AG04450 (cell line): ENCODE results near the gene TNP1. TPM values are rescaled to one million over a fixed set of nuclear protein-coding genes. Genes with fewer than 3 reads are reported as not detected.

ENCODE experiments used
- CTCF ChIA-PET: fragments of 300-600, 350-600 bp; formaldehyde crosslinking; extraction: SDS; loops from one replicate; lab custom pipeline; 2022; ENCODE audit warnings: antibody characterized with exemption, inconsistent platforms; lab: Charles Lee
- POLR2A ChIA-PET: fragments of 350-600 bp; formaldehyde crosslinking; extraction: SDS; loops from one replicate; lab custom pipeline; 2021; ENCODE audit warnings: antibody characterized with exemption, inconsistent platforms; lab: Yijun Ruan, JAX
- DNase-seq: peaks from one replicate; pipeline ENCODE4 v3.0.0-alpha.2; 2011; ENCODE audit warnings: low read depth, low spot score
- H3K27ac ChIP-seq: one replicate; pipeline ENCODE4 v1.5.1; 2012; ENCODE audit warnings: low read depth, low read length, control low read depth
- H3K27me3 ChIP-seq: one replicate; pipeline ENCODE4 v1.6.0; 2012; ENCODE audit warnings: low read length; ENCODE audit not compliant: control insufficient read depth, insufficient read depth
- H3K4me3 ChIP-seq: 2 replicates; pipeline ENCODE4 v1.5.1; 2011; ENCODE audit warnings: mild to moderate bottlenecking, low read depth, low read length, control low read depth
- H3K9me3 ChIP-seq: 2 replicates; pipeline ENCODE4 v1.5.1; 2012; ENCODE audit warnings: low read length; ENCODE audit not compliant: control insufficient read depth, insufficient read depth
- CTCF ChIP-seq: IDR thresholded peaks from 2 replicates; pipeline ENCODE4 v1.5.1; 2011; ENCODE audit warnings: low read depth, low read length, control low read depth, inconsistent platforms
- polyA plus RNA-seq: library from polyadenylated mRNA; depleted of rRNA; stranded (reverse); fragments of >200 nt; gene quantifications from 2 replicates; pipeline ENCODE4 v1.2.3, GENCODE V29; 2011

The TNP1 gene
- polyA plus RNA-seq, 1 experiment, result not detected

DNA sequence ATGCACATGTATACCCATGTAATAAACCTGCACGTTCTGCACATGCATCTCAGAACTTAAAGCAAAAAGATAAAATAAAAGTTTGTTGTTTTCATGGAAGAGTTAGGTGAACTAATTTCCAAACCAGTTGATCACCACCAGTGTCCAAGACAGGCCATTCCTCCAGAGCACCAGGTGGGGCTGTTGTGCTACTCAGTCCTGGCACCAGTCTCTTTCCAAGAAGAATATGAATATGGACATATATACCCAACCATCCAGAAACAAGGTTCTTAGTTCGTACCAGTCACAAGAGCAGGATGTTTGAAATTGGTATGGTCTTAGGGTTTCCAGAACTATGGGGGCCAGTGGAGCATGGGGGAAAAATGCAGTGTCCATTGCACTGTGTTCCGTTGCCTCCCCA is 17.2 kb upstream of the TNP1 start:
- ChIA-PET POLR2A (no interaction called here), CTCF (no interaction called here)
- no peak for DNase-seq
- H3K27ac ChIP-seq, result no peak overlapping the region
- no peak for TF ChIP-seq CTCF
- H3K27me3 ChIP-seq, result no peaks in the 10 kb centered on the region
- no peak overlapping the region for H3K4me3 ChIP-seq
- no peaks in the 10 kb centered on the region for H3K9me3 ChIP-seq

DNA sequence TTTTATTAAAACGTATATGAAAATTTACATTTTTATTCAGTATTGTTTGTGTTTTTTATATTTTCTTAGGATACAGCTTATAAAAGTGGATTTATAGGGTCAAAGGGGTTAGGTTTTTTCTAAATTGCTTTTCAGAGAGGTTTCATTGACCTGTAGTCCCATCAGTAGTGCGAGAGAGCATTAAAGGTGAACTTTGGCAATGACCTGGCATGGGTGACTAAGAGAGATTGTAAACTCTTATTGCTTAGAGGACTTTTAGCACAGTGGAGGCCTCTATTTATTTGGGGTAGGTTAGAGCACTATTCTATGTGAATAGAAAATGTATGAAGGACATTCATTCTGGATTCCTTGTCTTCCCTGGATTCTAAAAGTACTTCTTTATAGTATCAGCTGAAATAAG is 16.0 kb upstream of the TNP1 start:
- CTCF ChIA-PET, result no interaction called here
- no peak for DNase-seq
- Histone ChIP-seq H3K27me3 (no peaks in the 10 kb centered on the region), H3K27ac (no peak overlapping the region), H3K4me3 (no peak overlapping the region), H3K9me3 (no peaks in the 10 kb centered on the region)
- TF ChIP-seq CTCF, result no peak
- POLR2A ChIA-PET, result no interaction called here

GRCh38 chr2:216873573-216873972 is 13.7 kb upstream of the TNP1 start:
- Histone ChIP-seq H3K27me3 (no peaks in the 10 kb centered on the region), H3K27ac (no peak overlapping the region), H3K4me3 (no peak overlapping the region), H3K9me3 (no peaks in the 10 kb centered on the region)
- TF ChIP-seq CTCF, result no peak
- ChIA-PET CTCF (no interaction called here), POLR2A (no interaction called here)
- DNase-seq, result no peak

DNA sequence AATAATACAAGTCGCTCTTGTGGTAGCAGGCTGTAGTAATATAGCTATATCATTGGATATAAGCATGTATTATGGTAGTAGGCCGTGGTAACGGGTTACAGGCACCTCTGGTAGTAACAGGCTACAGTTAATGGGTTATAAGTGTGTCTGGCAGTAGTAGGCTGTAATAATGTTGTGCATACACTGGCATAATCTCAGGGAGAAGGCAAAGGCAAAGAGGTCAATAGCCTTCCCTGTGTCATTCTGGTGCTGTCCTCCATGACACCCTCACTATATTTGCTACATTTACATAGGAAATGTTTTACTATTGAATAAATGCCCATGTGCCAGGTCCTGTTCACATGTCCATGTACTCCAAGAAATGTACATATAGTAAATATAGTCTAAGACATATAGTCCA is 12.8 kb upstream of the TNP1 start:
- no peak overlapping the region for H3K4me3 ChIP-seq
- H3K9me3 ChIP-seq, result no peaks in the 10 kb centered on the region
- ChIA-PET CTCF (interaction anchor here (0.6 to 1.3 kb wide), 2 partner anchors 174 to 592 kb away, joined by 3 to 4 read pairs; no protein-coding TSS in a partner anchor), POLR2A (no interaction called here)
- H3K27ac ChIP-seq, result no peak overlapping the region
- no peak for TF ChIP-seq CTCF
- H3K27me3 ChIP-seq, result no peaks in the 10 kb centered on the region
- no peak for DNase-seq

GRCh38 chr2:216872040-216872439 is 12.2 kb upstream of the TNP1 start:
- POLR2A ChIA-PET, result no interaction called here
- DNase-seq, result no peak

More at GRCh38 chr2:216872040-216872439, 12.2 kb upstream of the TNP1 start:
- no peaks in the 10 kb centered on the region for H3K27me3 ChIP-seq
- H3K9me3 ChIP-seq, result no peaks in the 10 kb centered on the region
- H3K27ac ChIP-seq, result no peak overlapping the region
- CTCF ChIA-PET, result interaction anchor here (0.6 to 1.3 kb wide), 2 partner anchors 174 to 592 kb away, joined by 3 to 4 read pairs; no protein-coding TSS in a partner anchor
- no peak overlapping the region for H3K4me3 ChIP-seq
- no peak for TF ChIP-seq CTCF
